ENCODE measurements around the gene SUN2. TPM values are rescaled to one million over a fixed set of nuclear protein-coding genes. Genes with fewer than 3 reads are reported as not detected.

Gene SUN2
- total and polyA plus RNA-seq, 2 of the 13 experiments (the other 11 are each of a cell fraction or from before 2014, with no cell fraction given) = 45.6 to 56.6 TPM

GRCh38 chr22:38793721-38794466, 38.1 kb upstream of the SUN2 start, which contains the start of gene DNAL4 (continued):
- TF ChIP-seq THRA (CRISPR knock-in tag; IDR thresholded peaks at IDR 0.05; ENCODE audit: borderline replicate concordance) (no peak), AGO2 (optimal IDR thresholded peaks at IDR 0.05; ENCODE audit: low read depth, low read length) (no peak), SIX4 (CRISPR knock-in tag; IDR thresholded peaks at IDR 0.05) (no peak), NR0B2 (CRISPR knock-in tag; IDR thresholded peaks at IDR 0.05) (no peak), ZNF772 (CRISPR knock-in tag; IDR thresholded peaks at IDR 0.05) (no peak), TCF12 (IDR thresholded peaks at IDR 0.05) (no peak), TCF12 (CRISPR knock-in tag; IDR thresholded peaks at IDR 0.05) (no peak), NFYC (CRISPR knock-in tag; IDR thresholded peaks at IDR 0.05) (peak; percentile 89), ZBTB2 (CRISPR knock-in tag; IDR thresholded peaks at IDR 0.05; ENCODE audit: low read depth) (peak; percentile 75), ZNF556 (CRISPR knock-in tag; IDR thresholded peaks at IDR 0.05; ENCODE audit: borderline replicate concordance) (no peak), SAFB2 (CRISPR knock-in tag; IDR thresholded peaks at IDR 0.05; ENCODE audit: borderline replicate concordance, low read depth) (no peak), ATF5 (CRISPR knock-in tag; IDR thresholded peaks at IDR 0.05; ENCODE audit: low read depth) (no peak), HNF4A (CRISPR knock-in tag; IDR thresholded peaks at IDR 0.05) (no peak), ZNF30 (CRISPR knock-in tag; IDR thresholded peaks at IDR 0.05) (no peak), BRD4 (CRISPR knock-in tag; IDR thresholded peaks at IDR 0.05) (no peak), NFAT5 (CRISPR knock-in tag; IDR thresholded peaks at IDR 0.05) (no peak), TOPORS (CRISPR knock-in tag; IDR thresholded peaks at IDR 0.05) (no peak), ZNF800 (CRISPR knock-in tag; IDR thresholded peaks at IDR 0.05) (no peak)

Measured in HepG2 (cell line).